Femur (tissue), 1 donor: ENCODE data around the gene ADAM12.
A peak's percentile ranks its signal among the peaks of the same experiment; 100 is the strongest.
"Not testable (repeated sequence)": the region's sequence is repeated elsewhere in the genome, so short reads cannot be mapped to it uniquely, and the experiment has no call there.

Source experiments
- DNase-seq: peaks from one replicate; pipeline ENCODE4 v3.0.0-alpha.2; 2017

ADAM12 gene

GRCh38 chr10:126373147-126373546 lies 15.1 kb downstream of the ADAM12 start:
- DNase-seq, result peak; percentile 90

DNA sequence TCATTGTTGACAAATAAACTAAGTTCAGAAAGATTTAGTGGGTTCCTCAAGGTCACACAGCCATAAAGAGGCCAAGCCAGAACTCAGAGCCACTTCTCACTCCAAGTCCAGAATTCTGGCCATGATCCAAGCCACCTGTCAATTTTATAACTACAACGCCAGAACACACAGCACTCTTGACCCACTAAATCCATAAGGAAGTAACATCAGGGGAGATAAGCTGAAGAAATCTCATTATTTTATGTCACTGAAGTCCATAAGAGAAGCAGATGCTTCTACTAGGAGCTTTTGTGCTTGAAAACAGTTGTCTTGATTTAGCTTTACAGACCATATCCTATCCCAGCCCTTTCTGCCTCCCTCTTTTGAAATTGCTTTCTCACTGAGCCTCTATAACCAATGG lies 15.9 kb downstream of the ADAM12 start:
- no peak for DNase-seq

GRCh38 chr10:126369125-126369710 lies 19.1 kb downstream of the ADAM12 start:
- DNase-seq, result peak; percentile 90

DNA sequence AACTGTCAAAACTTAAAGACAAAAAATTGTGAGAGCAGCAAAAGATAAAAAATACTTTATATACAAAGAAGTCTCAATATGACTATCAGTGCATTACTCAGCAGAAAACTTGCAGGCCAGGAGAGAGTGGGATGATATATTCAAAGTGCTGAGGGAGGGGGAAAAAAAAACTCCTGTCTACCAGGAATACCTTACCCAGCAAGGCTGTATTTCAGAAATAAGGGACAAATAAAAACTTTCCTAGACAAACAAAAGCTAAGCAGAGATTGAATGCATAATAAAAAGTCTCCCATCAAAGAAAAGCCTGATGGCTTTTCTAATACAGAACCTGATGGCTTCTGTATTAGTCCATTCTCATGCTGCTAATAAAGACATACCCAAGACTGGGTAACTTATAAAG lies 31.1 kb downstream of the ADAM12 start:
- no peak for DNase-seq

GRCh38 chr10:126353666-126354065 lies 34.6 kb downstream of the ADAM12 start:
- DNase-seq, result no peak

- DNase-seq, result peak; percentile 47
These were observed 35.8 kb downstream of the ADAM12 start for GRCh38 chr10:126352453-126352852.

DNA sequence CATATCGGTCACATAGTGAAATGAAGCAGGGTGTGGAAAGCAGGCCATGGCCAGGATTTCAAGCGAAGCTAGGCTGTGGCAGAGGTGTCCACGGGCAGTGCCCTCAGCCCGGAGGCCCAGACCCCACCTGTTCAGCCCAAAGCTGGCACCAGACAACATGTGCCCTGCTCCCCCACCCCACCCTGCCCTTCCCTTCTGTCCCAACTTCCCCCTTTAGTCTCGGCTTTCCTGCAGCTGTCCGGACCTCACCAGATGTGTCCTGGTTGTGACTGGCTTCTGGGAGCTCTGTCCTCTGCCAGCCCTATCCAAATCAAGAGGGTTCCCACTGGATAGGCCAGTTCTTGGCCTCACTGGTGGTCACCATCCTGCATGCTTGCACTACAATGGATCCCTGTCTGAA lies 37.3 kb downstream of the ADAM12 start:
- DNase-seq, result peak; percentile 57

DNA sequence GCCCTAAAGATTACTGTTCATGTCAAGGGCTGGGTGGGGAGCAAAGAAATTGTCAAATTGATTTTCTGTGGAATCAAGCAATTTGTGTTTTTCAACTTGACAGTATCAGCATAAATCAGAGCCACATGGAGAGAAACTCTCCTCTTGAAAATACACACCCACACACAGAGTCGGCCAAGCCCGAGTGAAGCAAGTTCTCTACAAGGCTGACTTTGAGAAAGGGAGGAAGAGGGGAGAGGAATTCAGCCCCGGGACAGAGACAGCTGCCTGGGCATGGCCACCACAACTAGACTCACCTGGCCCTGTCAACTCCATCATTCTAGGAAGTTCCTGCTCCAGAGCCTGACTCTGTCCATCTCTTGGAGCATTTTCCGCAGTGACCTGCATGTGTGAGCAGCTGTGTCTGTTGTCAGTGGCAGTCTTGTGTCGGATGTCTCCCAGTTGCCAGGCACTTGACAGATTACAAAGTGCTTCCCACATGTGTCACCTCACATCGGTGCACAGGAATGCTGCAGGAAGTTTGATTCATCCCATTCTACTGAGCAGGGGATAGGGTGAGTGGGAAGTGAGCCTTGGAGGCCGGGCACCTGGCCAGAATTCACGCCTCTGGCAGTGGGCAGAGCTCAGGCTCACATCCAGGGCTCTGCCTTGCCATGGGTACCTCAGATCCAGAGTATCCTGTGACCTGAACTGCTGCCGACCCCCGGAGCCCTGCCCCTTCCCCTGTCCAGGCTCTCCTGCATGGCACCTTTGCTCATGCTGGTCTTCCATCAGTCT lies 37.9 kb downstream of the ADAM12 start:
- peak; percentile 62 for DNase-seq

- DNase-seq, result no peak
These were observed 38.6 kb downstream of the ADAM12 start for GRCh38 chr10:126349676-126350075.

- no peak for DNase-seq
These were observed 39.2 kb downstream of the ADAM12 start for GRCh38 chr10:126349101-126349500.

- DNase-seq, result not testable (repeated sequence)
These were observed 44.8 kb downstream of the ADAM12 start for GRCh38 chr10:126343496-126343895.

- DNase-seq, result no peak
These were observed 45.6 kb downstream of the ADAM12 start for GRCh38 chr10:126342680-126343079.

DNA sequence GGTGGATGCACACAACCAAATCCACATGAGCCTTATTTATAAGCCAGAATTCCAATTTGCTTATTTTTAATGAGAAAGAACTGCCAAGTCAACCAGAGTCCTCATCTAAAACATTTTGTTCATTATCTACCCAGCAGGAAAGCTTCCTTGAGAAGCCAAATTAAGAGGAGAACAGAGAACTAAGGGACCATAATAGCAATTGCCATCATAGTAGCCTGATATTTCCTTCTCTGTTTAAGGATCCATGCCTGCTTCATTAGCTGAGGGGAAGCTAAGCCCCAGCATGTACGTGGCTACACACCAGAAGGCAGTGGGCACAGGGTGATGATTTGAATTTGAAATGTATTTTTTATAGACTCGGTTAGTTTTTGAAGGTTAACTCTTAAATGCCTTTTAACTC lies 46.8 kb downstream of the ADAM12 start:
- no peak for DNase-seq

DNA sequence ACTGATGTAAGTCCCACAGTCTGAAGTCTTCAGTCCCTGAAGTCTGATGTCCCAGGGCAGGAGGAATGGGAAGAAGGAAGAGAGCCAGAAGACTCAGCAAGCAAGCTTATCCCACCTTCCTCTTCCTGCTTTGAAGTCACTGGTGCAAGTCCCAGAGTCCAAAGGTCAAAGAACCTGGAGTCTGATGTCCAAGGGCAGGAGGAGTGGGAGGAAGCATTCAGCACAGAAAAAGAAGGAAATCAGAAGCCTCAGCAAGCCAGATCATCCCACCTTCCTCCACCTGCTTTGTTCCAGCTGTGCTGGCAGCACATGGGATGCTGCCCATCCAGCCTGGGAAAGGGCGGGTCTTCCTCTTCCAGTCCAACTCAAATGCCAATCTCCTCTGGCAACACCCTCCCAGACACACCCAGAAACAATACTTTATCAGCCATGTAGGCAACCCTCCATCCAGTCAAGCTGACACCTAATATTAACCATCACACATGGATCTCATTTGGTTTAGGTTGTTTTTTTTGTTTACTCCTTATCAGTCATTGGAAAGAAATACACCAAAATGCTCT lies 50.9 kb downstream of the ADAM12 start:
- no peak for DNase-seq

DNA sequence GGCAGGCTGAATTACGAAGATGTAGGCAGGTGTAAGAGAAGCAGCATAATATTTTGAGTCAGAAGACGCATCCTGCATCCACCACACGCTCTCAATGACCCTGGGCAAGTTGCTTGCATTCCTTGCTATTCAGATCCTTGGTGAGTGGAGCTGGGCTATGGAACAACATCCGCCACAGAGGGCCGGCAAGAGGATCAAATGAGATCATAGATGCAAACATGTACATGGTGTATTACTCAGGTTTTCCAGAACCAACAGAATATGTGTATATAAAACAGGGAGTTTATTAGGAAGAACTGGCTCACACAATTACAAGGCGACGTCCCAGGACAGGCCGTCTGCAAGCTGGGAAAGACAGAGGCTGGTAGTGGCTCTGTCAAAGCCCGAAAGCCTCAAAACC lies 51.5 kb downstream of the ADAM12 start:
- DNase-seq, result peak; percentile 45

DNA sequence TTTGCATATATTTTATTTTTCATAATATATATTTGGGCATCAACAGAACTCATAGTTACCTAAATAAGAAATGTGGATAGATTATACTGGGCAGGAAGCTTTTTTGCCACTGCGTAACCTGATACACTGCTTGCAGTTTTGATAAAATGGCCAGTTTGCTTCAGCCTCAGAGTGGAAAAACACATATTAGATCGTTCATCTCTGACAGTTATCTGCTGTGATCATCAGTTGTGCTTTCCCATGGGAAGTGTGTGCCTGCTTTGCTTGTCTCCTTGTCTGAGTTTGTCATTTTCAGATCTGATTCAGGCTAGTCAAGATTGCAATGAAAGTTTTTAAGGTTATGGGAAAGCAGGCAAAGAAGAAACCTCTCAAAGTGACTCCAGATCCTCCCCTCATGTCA lies 54.0 kb downstream of the ADAM12 start:
- no peak for DNase-seq

DNA sequence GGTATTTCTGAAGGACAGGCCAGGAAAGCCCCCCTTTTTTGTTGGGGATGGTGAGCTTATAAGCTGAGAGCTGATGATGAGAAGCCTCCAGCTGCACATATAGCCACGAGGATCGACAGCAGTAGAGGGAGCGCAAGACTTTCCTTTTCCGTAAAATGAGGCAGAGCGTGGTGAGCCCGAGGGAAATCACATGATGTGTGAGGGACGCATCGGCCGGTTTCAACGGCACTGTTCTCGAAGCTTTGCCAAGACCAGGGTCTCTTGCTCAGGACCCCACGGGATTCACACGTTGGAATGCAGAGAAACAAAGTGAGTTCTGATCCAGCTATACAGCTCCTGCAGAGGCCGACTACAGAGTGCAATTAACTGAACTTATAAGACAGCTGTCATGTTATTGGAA lies 55.7 kb downstream of the ADAM12 start:
- no peak for DNase-seq

DNA sequence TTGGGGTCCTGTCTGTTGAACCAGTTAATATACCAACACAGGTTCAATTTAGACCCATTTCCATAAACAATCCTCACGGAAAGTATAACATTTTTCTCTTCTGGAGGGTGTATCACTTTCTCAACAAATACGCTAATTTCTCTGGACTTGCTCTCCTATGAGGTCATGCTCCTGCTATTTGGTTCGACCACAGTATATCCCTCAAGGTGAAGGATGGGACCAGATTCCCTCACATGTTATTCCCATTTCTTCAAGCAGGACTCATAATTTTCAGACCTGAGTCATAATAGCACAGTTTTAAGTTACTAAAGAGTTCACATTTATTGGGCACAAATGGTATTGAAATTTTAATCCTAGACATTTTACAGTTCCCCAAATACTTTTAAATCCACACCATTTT lies 57.2 kb downstream of the ADAM12 start:
- no peak for DNase-seq

- no peak for DNase-seq
These were observed 63.5 kb downstream of the ADAM12 start for GRCh38 chr10:126324826-126325225.

DNA sequence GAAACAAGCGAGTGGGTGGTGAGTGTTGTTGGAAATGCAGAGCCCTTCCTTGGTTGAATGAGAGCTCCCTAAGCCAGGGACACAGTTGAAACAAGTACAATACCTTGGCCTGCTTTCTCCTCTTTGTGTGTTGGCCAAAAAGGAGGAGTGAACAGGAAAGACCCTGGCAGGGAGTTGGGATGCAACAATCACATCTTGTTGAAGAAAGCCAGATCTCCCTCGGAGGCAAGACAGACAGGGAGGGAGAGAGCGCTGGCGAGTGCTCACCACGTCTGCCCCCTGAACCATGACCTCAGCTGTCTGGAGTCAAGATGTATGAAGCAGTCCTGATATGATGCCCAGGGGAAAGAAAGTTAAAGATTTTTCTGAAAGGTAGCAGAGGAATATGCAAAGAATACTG lies 66.8 kb downstream of the ADAM12 start:
- DNase-seq, result no peak

DNA sequence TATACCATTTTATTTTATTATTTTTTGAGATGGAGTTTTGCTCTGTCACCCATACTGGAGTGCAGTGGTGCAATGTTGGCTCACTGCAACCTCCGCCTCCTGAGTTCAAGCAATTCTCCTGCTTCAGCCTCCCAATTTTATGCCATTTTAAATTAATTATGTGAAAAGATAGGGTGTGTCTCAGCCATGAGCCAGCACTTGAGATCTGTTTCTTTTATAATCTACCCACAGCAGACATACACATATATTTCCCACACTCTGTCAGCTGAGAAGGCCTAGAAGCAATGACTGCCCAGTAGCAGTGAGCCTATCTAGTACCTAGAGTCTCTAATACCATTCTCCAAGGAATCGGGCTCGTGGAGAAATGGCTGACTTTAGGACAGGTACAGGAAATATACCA lies 70.5 kb downstream of the ADAM12 start:
- DNase-seq, result no peak

DNA sequence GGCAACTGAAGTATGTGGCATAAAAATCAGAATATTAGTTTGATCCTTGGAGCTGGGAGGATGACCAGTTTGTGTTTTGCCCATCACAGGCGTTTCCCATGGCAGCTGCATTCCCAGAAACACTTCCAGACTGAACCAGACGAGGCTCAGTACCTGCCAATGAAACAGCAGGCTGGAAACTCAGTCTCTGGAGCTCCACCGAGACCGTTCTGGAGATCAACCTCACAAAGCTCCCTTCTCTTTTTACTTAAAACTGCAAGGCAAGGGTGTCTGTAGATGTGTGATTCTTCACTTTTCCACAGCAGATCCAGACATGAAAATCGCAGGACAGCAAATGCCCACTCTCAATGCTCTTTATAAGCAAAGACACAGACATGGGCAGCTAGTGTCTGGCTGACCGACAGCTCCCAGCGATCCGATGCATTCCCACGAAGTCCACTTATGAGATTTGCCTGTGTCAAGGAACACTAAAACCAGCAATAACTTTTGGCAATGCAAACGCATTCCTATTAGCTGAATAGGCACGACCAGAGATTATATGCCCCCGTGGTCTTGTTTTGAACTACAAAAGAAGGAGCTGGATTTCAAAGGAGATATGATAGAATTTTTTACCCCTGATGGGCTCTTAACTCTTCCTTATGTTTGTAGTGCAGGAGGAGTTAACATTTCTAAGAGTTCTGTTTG lies 72.6 kb downstream of the ADAM12 start:
- peak; percentile 81 for DNase-seq

- DNase-seq, result peak; percentile 73
These were observed 73.3 kb downstream of the ADAM12 start for GRCh38 chr10:126314863-126315493.
